Thyroid gland (tissue), 4 donors: ENCODE data around the gene ADAMTS12.

ENCODE experiments used
- CTCF ChIP-seq, 6 experiments: fragments of 200-600 bp in 3 of 6; fragments of 450-650 bp in 3 of 6; sonication (generic) in 3 of 6; IDR thresholded peaks; one replicate each; pipeline ENCODE4 v1.5.1; 2016 to 2019; ENCODE audit warnings: antibody characterized with exemption in 6 of 6, mild to moderate bottlenecking in 2 of 6, inconsistent platforms in 1 of 6, moderate library complexity in 1 of 6
- POLR2A ChIP-seq, 2 donors: fragments of 450-650 bp; IDR thresholded peaks; one replicate each; pipeline ENCODE4 v1.6.1; 2017; ENCODE audit warnings: antibody characterized with exemption in 2 of 2, mild to moderate bottlenecking in 2 of 2, moderate library complexity in 1 of 2

- TF ChIP-seq CTCF (IDR thresholded peaks at IDR 0.05) (no peak), POLR2A (IDR thresholded peaks at IDR 0.05) (no peak)
Observed at GRCh38 chr5:33854733-33855151, 37.0 kb downstream of the ADAMTS12 start.
